ENCODE results near the gene ZSWIM1. TPM values are rescaled to one million over a fixed set of nuclear protein-coding genes. Genes with fewer than 3 reads are reported as not detected.

ZSWIM1 gene
- total RNA-seq, 1 experiment from 2014 or later, result 13.0 TPM

- TF ChIP-seq POLR2AphosphoS5 (IDR thresholded peaks at IDR 0.05; ENCODE audit: low read depth, low read length) (no peak), EZH2phosphoT487 (IDR thresholded peaks at IDR 0.05; ENCODE audit: borderline replicate concordance) (no peak)
These were observed 14.6 kb upstream of the ZSWIM1 start (continued) for GRCh38 chr20:45866454-45866853.

DNA sequence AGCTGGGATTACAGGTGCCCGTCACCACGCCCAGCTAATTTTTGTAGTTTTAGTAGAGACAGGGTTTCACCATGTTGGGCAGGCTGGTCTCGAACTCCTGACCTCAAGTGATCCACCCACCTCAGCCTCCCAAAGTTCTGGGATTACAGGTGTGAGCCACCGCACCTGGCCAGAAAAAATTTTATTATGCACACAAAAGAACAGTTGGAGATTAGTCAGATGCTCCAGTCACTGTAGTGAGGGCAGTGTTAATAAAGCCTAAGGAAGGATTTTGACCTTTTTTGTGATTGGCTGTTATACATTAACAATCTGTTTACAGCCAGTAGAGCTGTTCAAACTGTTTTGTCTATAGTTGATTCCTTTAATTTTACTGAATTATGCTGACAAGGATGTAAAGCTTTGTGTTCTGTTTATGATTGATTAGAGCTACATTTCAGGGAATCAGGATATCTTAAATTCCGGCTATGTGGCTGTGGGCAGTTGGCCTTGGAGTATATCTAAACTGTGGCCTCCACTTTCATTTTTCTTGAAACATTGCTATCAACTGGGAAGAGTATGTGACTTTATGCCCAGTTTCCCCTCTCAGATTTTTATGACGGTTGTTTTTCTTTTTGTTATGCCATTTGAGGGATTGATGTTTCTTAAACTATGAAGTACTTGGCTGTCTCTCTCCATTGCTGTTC is 13.8 kb upstream of the ZSWIM1 start:
- Histone ChIP-seq H3K4me2 (ENCODE audit: low read length) (no peak overlapping the region), H3K36me3 (ENCODE audit: control insufficient read depth in 1 of 2, insufficient read depth in 2 of 2, low read length in 2 of 2) (no peaks in the 10 kb centered on the region), H3K9me3 (ENCODE audit: control insufficient read depth in 1 of 2, insufficient read depth in 1 of 2, low read depth in 1 of 2, low read length in 2 of 2) (no peaks in the 10 kb centered on the region), H3K4me1 (ENCODE audit: control insufficient read depth in 1 of 2, insufficient read depth in 2 of 2, low read length in 2 of 2) (peaks cover 0 to 10% of the 10 kb centered on the region in 2 experiments; a peak in 1 of 4 replicates), H3K9me2 (ENCODE audit: insufficient read depth) (no peaks in the 10 kb centered on the region), H3K27me3 (ENCODE audit: insufficient read depth, low read length) (no peaks in the 10 kb centered on the region), H3K4me3 (replicated peaks in 1 of 2; ENCODE audit: low read depth in 1 of 2, low read length in 2 of 2) (no peak overlapping the region), H2AFZ (ENCODE audit: low read depth, low read length, poor library complexity, severe bottlenecking) (no peak overlapping the region), H3K9ac (ENCODE audit: low read length) (no peak overlapping the region), H4K20me1 (ENCODE audit: insufficient read depth) (no peaks in the 10 kb centered on the region), H3K79me2 (ENCODE audit: insufficient read depth, low read length) (no peaks in the 10 kb centered on the region), H3K27ac (ENCODE audit: low read depth, low read length) (no peak overlapping the region)
- BruUV-seq (replicated peaks), result no TSS peak
- TF ChIP-seq POLR2AphosphoS5 (IDR thresholded peaks at IDR 0.05; ENCODE audit: low read depth, low read length), result no peak
- ATAC-seq (no peak), DNase-seq (ENCODE audit: low read depth, low spot score) (no peak)
- RAD21 ChIA-PET (ENCODE audit: low non-redundant PET in 1 of 2, low total read pairs in 2 of 2, uncharacterized antibody in 2 of 2, unreplicated experiment in 2 of 2), result no interaction called here
- intact Hi-C loops (cut with micrococcal nuclease), result no loop called here
- CTCF ChIA-PET, result no interaction called here
- POLR2A ChIA-PET, result interaction anchor here (0.7 kb wide), 1 partner anchor 29 kb away, joined by 3 read pairs; no protein-coding TSS in a partner anchor

GRCh38 chr20:45867819-45868176 is 13.2 kb upstream of the ZSWIM1 start:
- ATAC-seq, result no peak
- no peak for DNase-seq (ENCODE audit: low read depth, low spot score)
- TF ChIP-seq POLR2A (IDR thresholded peaks at IDR 0.05; ENCODE audit: borderline replicate concordance, extremely low read depth, insufficient read depth, insufficient read length), result no peak
- TF ChIP-seq POLR2AphosphoS5 (IDR thresholded peaks at IDR 0.05; ENCODE audit: low read depth, low read length), result no peak
- TF ChIP-seq SP1 (IDR thresholded peaks at IDR 0.05; ENCODE audit: low read depth), result no peak
- no peak for TF ChIP-seq FOSL1 (IDR thresholded peaks at IDR 0.05; ENCODE audit: low read depth)
- TF ChIP-seq SRF (IDR thresholded peaks at IDR 0.05; ENCODE audit: low read depth), result no peak
- TF ChIP-seq SIN3A (IDR thresholded peaks at IDR 0.05; ENCODE audit: low read depth), result no peak
- TF ChIP-seq ZBTB33 (IDR thresholded peaks at IDR 0.05; ENCODE audit: extremely low read depth, insufficient replicate concordance, low read length), result no peak
- TF ChIP-seq CEBPB (IDR thresholded peaks at IDR 0.05; ENCODE audit: low read depth), result no peak
- TF ChIP-seq, protein P1, sequence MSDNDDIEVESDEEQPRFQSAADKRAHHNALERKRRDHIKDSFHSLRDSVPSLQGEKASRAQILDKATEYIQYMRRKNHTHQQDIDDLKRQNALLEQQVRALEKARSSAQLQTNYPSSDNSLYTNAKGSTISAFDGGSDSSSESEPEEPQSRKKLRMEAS (IDR thresholded peaks at IDR 0.05), result no peak
- no peak for TF ChIP-seq RAD21 (IDR thresholded peaks at IDR 0.05; ENCODE audit: low read depth)
- TF ChIP-seq, protein P2, sequence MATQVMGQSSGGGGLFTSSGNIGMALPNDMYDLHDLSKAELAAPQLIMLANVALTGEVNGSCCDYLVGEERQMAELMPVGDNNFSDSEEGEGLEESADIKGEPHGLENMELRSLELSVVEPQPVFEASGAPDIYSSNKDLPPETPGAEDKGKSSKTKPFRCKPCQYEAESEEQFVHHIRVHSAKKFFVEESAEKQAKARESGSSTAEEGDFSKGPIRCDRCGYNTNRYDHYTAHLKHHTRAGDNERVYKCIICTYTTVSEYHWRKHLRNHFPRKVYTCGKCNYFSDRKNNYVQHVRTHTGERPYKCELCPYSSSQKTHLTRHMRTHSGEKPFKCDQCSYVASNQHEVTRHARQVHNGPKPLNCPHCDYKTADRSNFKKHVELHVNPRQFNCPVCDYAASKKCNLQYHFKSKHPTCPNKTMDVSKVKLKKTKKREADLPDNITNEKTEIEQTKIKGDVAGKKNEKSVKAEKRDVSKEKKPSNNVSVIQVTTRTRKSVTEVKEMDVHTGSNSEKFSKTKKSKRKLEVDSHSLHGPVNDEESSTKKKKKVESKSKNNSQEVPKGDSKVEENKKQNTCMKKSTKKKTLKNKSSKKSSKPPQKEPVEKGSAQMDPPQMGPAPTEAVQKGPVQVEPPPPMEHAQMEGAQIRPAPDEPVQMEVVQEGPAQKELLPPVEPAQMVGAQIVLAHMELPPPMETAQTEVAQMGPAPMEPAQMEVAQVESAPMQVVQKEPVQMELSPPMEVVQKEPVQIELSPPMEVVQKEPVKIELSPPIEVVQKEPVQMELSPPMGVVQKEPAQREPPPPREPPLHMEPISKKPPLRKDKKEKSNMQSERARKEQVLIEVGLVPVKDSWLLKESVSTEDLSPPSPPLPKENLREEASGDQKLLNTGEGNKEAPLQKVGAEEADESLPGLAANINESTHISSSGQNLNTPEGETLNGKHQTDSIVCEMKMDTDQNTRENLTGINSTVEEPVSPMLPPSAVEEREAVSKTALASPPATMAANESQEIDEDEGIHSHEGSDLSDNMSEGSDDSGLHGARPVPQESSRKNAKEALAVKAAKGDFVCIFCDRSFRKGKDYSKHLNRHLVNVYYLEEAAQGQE (IDR thresholded peaks at IDR 0.05; ENCODE audit: low read depth), result no peak
- TF ChIP-seq JUND (IDR thresholded peaks at IDR 0.05), result no peak

More at GRCh38 chr20:45867819-45868176, 13.2 kb upstream of the ZSWIM1 start:
- Histone ChIP-seq H3K79me2 (ENCODE audit: insufficient read depth, low read length) (no peaks in the 10 kb centered on the region), H4K20me1 (ENCODE audit: insufficient read depth) (no peaks in the 10 kb centered on the region), H3K27ac (ENCODE audit: low read depth, low read length) (no peak overlapping the region), H3K27me3 (ENCODE audit: insufficient read depth, low read length) (no peaks in the 10 kb centered on the region), H2AFZ (ENCODE audit: low read depth, low read length, poor library complexity, severe bottlenecking) (no peak overlapping the region), H3K36me3 (ENCODE audit: control insufficient read depth in 1 of 2, insufficient read depth in 2 of 2, low read length in 2 of 2) (no peaks in the 10 kb centered on the region), H3K9me3 (ENCODE audit: control insufficient read depth in 1 of 2, insufficient read depth in 1 of 2, low read depth in 1 of 2, low read length in 2 of 2) (no peaks in the 10 kb centered on the region), H3K4me3 (replicated peaks in 1 of 2; ENCODE audit: low read depth in 1 of 2, low read length in 2 of 2) (no peak overlapping the region), H3K9ac (ENCODE audit: low read length) (no peak overlapping the region), H3K4me2 (ENCODE audit: low read length) (no peak overlapping the region), H3K9me2 (ENCODE audit: insufficient read depth) (no peaks in the 10 kb centered on the region), H3K4me1 (ENCODE audit: control insufficient read depth in 1 of 2, insufficient read depth in 2 of 2, low read length in 2 of 2) (peaks cover 0 to 10% of the 10 kb centered on the region in 2 experiments; a peak in 1 of 4 replicates)
- ChIA-PET POLR2A (no interaction called here), RAD21 (ENCODE audit: low non-redundant PET in 1 of 2, low total read pairs in 2 of 2, uncharacterized antibody in 2 of 2, unreplicated experiment in 2 of 2) (no interaction called here), CTCF (no interaction called here)
- intact Hi-C loops (cut with micrococcal nuclease), result no loop called here
- BruUV-seq (replicated peaks), result no TSS peak

All from HCT116 (cell line).